ENCODE results near the gene CCDC136. TPM values are rescaled to one million over a fixed set of nuclear protein-coding genes. Genes with fewer than 3 reads are reported as not detected.

CCDC136 gene
- total and polyA plus RNA-seq, 4 experiments from 2014 or later, result 3.4 to 20.4 (median 18.3) TPM; not detected in 1

GRCh38 chr7:128836729-128837348 is 45.1 kb downstream of the CCDC136 start:
- Histone ChIP-seq H3K27me3 (ENCODE audit: insufficient read depth, low read length) (no peaks in the 10 kb centered on the region), H3K27ac (ENCODE audit: low read depth, low read length) (no peak overlapping the region), H3K36me3 (ENCODE audit: insufficient read depth, low read length) (no peaks in the 10 kb centered on the region), H3K4me1 (ENCODE audit: insufficient read depth, low read length) (no peaks in the 10 kb centered on the region), H3K9me3 (ENCODE audit: control insufficient read depth in 1 of 2, low read length in 2 of 2) (no peaks in the 10 kb centered on the region), H3K4me3 (ENCODE audit: low read length in 2 of 2) (no peak overlapping the region)
- ChIA-PET POLR2A (ENCODE audit: partially characterized antibody) (no interaction called here), CTCF (ENCODE audit: partially characterized antibody) (interaction anchor here (0.5 to 2.6 kb wide), 2 partner anchors 25 to 47 kb away, joined by 3 to 16 read pairs; no protein-coding TSS in a partner anchor)
- Mint-ChIP-seq H3K27me3 (peaks cover 3% of the 10 kb centered on the region in 2 donors), H3K27ac (no peak overlapping the region), H3K4me3 (no peak overlapping the region), H3K36me3 (no peaks in the 10 kb centered on the region), H3K9me3 (no peaks in the 10 kb centered on the region), H3K4me1 (peaks cover 0 to 3% (median 0%) of the 10 kb centered on the region in 4 donors)
- no peak for DNase-seq
- intact Hi-C loops (cut with micrococcal nuclease), result no loop called here

- no peak overlapping the region for H3K4me3 Mint-ChIP-seq
- H3K27me3 Mint-ChIP-seq, result peaks cover 2 to 3% of the 10 kb centered on the region in 2 donors
- ChIA-PET CTCF (ENCODE audit: partially characterized antibody) (no interaction called here), POLR2A (ENCODE audit: partially characterized antibody) (no interaction called here)
- peaks cover 0 to 4% (median 0%) of the 10 kb centered on the region in 4 donors for H3K4me1 Mint-ChIP-seq
- Histone ChIP-seq H3K27me3 (ENCODE audit: insufficient read depth, low read length) (no peaks in the 10 kb centered on the region), H3K27ac (ENCODE audit: low read depth, low read length) (no peak overlapping the region), H3K4me1 (ENCODE audit: insufficient read depth, low read length) (no peaks in the 10 kb centered on the region), H3K4me3 (ENCODE audit: low read length in 2 of 2) (no peak overlapping the region), H3K9me3 (ENCODE audit: control insufficient read depth in 1 of 2, low read length in 2 of 2) (no peaks in the 10 kb centered on the region), H3K36me3 (ENCODE audit: insufficient read depth, low read length) (no peaks in the 10 kb centered on the region)
- DNase-seq, result no peak
- intact Hi-C loops (cut with micrococcal nuclease), result no loop called here
- no peaks in the 10 kb centered on the region for H3K36me3 Mint-ChIP-seq
- peak overlapping the region in 1 of 7 donors; percentile 35 for H3K27ac Mint-ChIP-seq
- no peaks in the 10 kb centered on the region for H3K9me3 Mint-ChIP-seq
These were observed 45.8 kb downstream of the CCDC136 start for GRCh38 chr7:128837521-128837921.

- H3K4me3 Mint-ChIP-seq, result no peak overlapping the region
- H3K27me3 Mint-ChIP-seq, result peaks cover 2 to 3% of the 10 kb centered on the region in 2 donors
- Histone ChIP-seq H3K36me3 (ENCODE audit: insufficient read depth, low read length) (no peaks in the 10 kb centered on the region), H3K4me1 (ENCODE audit: insufficient read depth, low read length) (no peaks in the 10 kb centered on the region), H3K27ac (ENCODE audit: low read depth, low read length) (no peak overlapping the region), H3K4me3 (ENCODE audit: low read length in 2 of 2) (no peak overlapping the region), H3K27me3 (ENCODE audit: insufficient read depth, low read length) (no peaks in the 10 kb centered on the region), H3K9me3 (ENCODE audit: control insufficient read depth in 1 of 2, low read length in 2 of 2) (no peaks in the 10 kb centered on the region)
- H3K9me3 Mint-ChIP-seq, result no peaks in the 10 kb centered on the region
- no peak for DNase-seq
- ChIA-PET CTCF (ENCODE audit: partially characterized antibody) (no interaction called here), POLR2A (ENCODE audit: partially characterized antibody) (no interaction called here)
- intact Hi-C loops (cut with micrococcal nuclease), result no loop called here
- no peak overlapping the region for H3K27ac Mint-ChIP-seq
- peaks cover 0 to 4% (median 0%) of the 10 kb centered on the region in 4 donors for H3K4me1 Mint-ChIP-seq
- H3K36me3 Mint-ChIP-seq, result no peaks in the 10 kb centered on the region
These were observed 46.5 kb downstream of the CCDC136 start for GRCh38 chr7:128838109-128838779.

- H3K4me1 Mint-ChIP-seq, result peaks cover 0 to 4% (median 0%) of the 10 kb centered on the region in 4 donors
These were observed 47.4 kb downstream of the CCDC136 start for GRCh38 chr7:128838981-128839731.

GRCh38 chr7:128839751-128840177 is 48.0 kb downstream of the CCDC136 start:
- Mint-ChIP-seq H3K9me3 (no peaks in the 10 kb centered on the region), H3K27ac (no peak overlapping the region), H3K36me3 (no peaks in the 10 kb centered on the region), H3K4me3 (no peak overlapping the region), H3K4me1 (peaks cover 0 to 4% (median 0%) of the 10 kb centered on the region in 4 donors), H3K27me3 (peaks cover 0 to under 1% of the 10 kb centered on the region in 2 donors)
- no peak overlapping the region for H3K4me3 ChIP-seq (ENCODE audit: low read length in 2 of 2)
- ChIA-PET POLR2A (ENCODE audit: partially characterized antibody) (no interaction called here), CTCF (ENCODE audit: partially characterized antibody) (interaction anchor here (5.2 kb wide), 1 partner anchor 43 kb away, joined by 68 read pairs; no protein-coding TSS in a partner anchor)
- H3K4me1 ChIP-seq (ENCODE audit: insufficient read depth, low read length), result no peaks in the 10 kb centered on the region
- no peak for DNase-seq
- H3K27ac ChIP-seq (ENCODE audit: low read depth, low read length), result no peak overlapping the region
- no peaks in the 10 kb centered on the region for H3K36me3 ChIP-seq (ENCODE audit: insufficient read depth, low read length)
- intact Hi-C loops (cut with micrococcal nuclease), result no loop called here
- H3K27me3 ChIP-seq (ENCODE audit: insufficient read depth, low read length), result no peaks in the 10 kb centered on the region
- no peaks in the 10 kb centered on the region for H3K9me3 ChIP-seq (ENCODE audit: control insufficient read depth in 1 of 2, low read length in 2 of 2)

More at GRCh38 chr7:128838981-128839731, 47.4 kb downstream of the CCDC136 start:
- Histone ChIP-seq H3K4me1 (ENCODE audit: insufficient read depth, low read length) (no peaks in the 10 kb centered on the region), H3K27ac (ENCODE audit: low read depth, low read length) (no peak overlapping the region), H3K36me3 (ENCODE audit: insufficient read depth, low read length) (no peaks in the 10 kb centered on the region), H3K9me3 (ENCODE audit: control insufficient read depth in 1 of 2, low read length in 2 of 2) (no peaks in the 10 kb centered on the region), H3K27me3 (ENCODE audit: insufficient read depth, low read length) (no peaks in the 10 kb centered on the region), H3K4me3 (ENCODE audit: low read length in 2 of 2) (no peak overlapping the region)
- ChIA-PET POLR2A (ENCODE audit: partially characterized antibody) (no interaction called here), CTCF (ENCODE audit: partially characterized antibody) (interaction anchor here (5.2 kb wide), 1 partner anchor 43 kb away, joined by 68 read pairs; no protein-coding TSS in a partner anchor)
- Mint-ChIP-seq H3K4me3 (no peak overlapping the region), H3K36me3 (no peaks in the 10 kb centered on the region), H3K27ac (no peak overlapping the region), H3K9me3 (no peaks in the 10 kb centered on the region), H3K27me3 (peaks cover 0 to 3% of the 10 kb centered on the region in 2 donors)
- DNase-seq, result no peak
- intact Hi-C loops (cut with micrococcal nuclease), result no loop called here

- no peak for DNase-seq
- Mint-ChIP-seq H3K36me3 (no peaks in the 10 kb centered on the region), H3K27ac (peak overlapping the region in 1 of 7 donors; percentile 17), H3K9me3 (no peaks in the 10 kb centered on the region), H3K4me3 (no peak overlapping the region), H3K27me3 (no peaks in the 10 kb centered on the region), H3K4me1 (peaks cover 0 to 4% (median 0%) of the 10 kb centered on the region in 4 donors)
- H3K27ac ChIP-seq (ENCODE audit: low read depth, low read length), result no peak overlapping the region
- ChIA-PET CTCF (ENCODE audit: partially characterized antibody) (interaction anchor here (0.9 to 5.2 kb wide), 4 partner anchors 9 to 42 kb away, joined by 3 to 68 read pairs (median 3); no protein-coding TSS in a partner anchor), POLR2A (ENCODE audit: partially characterized antibody) (no interaction called here)
- no peaks in the 10 kb centered on the region for H3K9me3 ChIP-seq (ENCODE audit: control insufficient read depth in 1 of 2, low read length in 2 of 2)
- H3K4me3 ChIP-seq (ENCODE audit: low read length in 2 of 2), result no peak overlapping the region
- intact Hi-C loops (cut with micrococcal nuclease), result no loop called here
- no peaks in the 10 kb centered on the region for H3K36me3 ChIP-seq (ENCODE audit: insufficient read depth, low read length)
- no peaks in the 10 kb centered on the region for H3K4me1 ChIP-seq (ENCODE audit: insufficient read depth, low read length)
- H3K27me3 ChIP-seq (ENCODE audit: insufficient read depth, low read length), result no peaks in the 10 kb centered on the region
These were observed 48.8 kb downstream of the CCDC136 start for GRCh38 chr7:128840326-128841170.

Measured in CD4-positive, alpha-beta memory T cell (primary cell).